HG03064 (cell line): ENCODE results near the gene AADAT.
"Not testable (repeated sequence)": the region's sequence is repeated elsewhere in the genome, so short reads cannot be mapped to it uniquely, and the experiment has no call there.

Experiments
- ATAC-seq: cut with Tn5 transposase; IDR thresholded peaks from one replicate; pipeline ENCODE4 v1.9.1; 2021; ENCODE audit warnings: low read depth; ENCODE audit not compliant: unreplicated experiment

Gene AADAT

DNA sequence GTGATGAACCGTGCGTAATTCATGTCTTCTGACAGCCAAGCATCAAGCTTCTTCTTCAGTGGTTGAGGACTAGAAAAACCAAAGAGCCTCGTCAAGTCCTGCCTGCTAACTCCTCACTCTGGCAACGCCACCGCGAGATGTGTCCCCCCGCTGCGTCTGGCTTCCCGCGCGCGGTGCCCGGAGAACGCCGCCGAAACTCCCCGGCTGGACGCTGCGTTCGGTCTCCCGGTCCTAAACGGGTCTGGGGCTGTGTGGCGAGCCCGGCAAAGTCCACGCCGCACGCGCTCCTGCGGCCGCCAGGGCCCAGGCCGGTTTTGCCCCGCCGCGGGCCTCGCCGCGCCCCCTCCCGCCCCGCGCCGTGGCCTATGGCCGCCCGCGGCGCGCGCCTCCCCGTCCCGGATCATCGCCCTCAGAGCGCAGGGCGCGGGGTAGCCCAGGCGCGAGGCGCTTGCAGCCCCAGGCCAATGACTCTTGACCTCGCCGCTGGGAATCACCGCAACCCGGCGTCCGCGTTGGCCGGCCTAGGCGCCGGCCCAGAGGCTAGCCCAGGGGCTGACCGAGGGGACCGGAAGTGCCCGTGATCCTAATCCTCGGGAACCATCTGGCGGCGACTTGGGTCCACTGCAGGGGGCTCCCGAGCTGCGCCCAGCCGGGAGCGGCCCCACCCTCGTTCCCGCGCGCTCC lies at the start of gene AADAT:
AADAT (minus strand) TSS at position 289 of the 684 bp plus-strand sequence; CDS start at position 23, 266 bp downstream.
- peak; percentile 67 for ATAC-seq

DNA sequence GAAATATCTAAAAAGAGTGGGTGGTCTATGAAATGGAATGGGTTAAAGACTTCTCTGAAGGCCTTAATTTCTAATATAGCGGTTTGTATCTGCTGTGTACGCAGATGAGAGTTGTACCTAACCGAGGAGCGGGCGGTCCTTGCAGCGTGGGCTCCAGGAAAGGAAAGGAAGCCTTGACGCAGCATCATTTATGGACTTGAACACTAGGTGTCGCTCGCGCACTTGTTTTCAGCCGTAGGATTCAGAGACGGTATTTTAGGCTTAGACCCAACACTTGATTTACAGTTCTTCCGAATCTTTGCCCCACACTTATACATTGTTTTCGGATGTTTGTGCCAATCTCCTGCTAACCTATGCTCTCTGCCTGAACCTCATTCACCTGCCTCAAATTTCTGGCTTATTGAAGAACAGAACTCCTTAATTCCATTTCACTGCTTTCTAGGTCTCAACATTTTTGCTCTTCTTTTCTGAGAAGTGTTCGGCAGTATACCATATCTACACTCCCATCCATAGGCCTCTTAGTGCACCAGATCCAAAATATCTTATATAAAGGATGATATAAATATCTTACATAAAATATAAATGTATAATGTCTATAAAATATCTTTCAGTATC lies 48.9 kb upstream of the AADAT start:
- ATAC-seq: peak; percentile 87

- no peak for ATAC-seq
These were observed 48.2 kb upstream of the AADAT start for GRCh38 chr4:170137927-170138326.

DNA sequence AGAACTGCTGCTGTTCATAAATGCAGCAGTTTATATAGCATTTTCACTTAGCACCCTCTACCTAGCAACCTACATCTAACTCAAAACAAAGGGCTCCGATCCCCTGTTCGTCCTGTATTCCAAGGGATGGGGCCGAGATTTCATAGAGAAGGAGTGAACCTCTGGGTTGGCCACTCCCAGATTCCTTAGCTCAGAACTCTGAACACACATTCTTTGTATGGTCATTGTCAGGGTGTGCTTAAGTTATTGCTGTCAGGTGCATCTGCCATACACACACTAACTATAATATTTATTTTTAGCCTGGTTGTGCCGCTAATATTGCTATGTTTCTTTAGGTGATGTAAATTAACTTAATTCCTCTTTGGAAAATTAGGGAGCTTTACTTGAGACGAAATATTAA lies 47.7 kb upstream of the AADAT start:
- ATAC-seq: no peak

GRCh38 chr4:170134821-170135220 lies 45.1 kb upstream of the AADAT start:
- no peak for ATAC-seq

DNA sequence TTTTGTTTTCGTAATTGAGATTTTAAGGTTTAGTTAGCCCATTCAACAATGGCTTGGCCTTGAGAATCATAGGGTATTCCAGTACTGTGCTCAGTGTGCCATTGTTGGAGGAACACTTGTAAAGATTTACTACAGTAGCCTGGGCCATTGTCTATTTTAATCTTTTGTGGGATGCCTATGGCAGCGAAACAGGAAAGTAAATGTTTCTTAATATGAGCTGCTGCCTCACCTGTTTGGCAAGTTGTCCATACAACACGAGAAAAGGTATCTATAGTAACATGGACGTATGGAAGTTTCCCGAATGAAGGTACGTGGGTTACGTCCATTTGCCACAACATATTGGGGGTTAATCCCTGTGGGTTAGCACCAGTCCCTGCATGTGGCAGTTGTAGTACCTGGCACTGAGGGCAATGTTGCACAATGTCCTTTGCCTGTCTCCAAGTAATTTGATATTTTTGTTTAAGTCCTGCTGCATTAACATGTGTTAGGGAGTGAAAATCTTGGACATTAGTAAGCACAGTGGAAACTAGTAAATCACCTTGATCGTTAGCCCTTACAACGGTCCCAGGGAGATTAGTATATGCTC lies 38.6 kb upstream of the AADAT start:
- no peak for ATAC-seq

- no peak for ATAC-seq
These were observed 38.0 kb upstream of the AADAT start for GRCh38 chr4:170127758-170128157.

DNA sequence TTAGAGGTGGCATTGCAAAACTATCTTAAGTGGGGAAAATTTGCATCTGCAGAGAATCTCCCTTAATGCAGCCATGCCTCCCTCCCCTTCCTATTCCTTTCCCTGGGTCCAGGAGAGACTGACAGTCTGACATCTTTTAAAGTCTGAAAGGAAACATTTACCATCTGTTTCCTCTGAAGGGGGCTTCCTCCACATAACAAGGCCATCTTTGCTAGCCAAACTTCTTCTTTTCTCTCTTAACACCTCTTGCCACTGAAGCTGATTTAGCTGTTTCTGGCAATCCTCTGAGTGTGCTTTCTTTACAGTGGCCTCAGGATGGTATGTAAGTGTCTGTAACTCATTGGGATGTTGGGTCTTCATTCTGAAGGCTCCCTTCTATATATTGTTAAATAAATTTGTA lies 34.6 kb upstream of the AADAT start:
- no peak for ATAC-seq

- no peak for ATAC-seq
These were observed 32.5 kb upstream of the AADAT start for GRCh38 chr4:170122252-170122651.

DNA sequence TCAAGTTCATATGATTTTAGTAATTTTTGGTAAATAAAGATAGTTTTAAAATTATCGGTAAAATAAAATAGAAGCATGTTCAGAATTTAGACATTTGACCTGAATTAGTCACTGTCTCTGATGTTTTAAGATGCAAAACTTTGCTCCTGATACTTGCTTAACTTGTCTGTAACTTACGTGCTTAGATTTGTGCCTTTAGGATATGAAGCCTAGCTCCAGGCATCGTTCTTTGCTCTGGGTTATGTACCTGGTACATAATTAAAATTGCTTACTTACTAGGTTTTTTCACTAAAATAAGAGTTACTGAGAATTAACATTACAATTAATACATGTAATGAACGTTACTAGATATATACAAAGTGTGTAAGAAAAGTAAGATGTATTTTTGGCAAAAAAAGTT lies 24.9 kb upstream of the AADAT start:
- no peak for ATAC-seq

DNA sequence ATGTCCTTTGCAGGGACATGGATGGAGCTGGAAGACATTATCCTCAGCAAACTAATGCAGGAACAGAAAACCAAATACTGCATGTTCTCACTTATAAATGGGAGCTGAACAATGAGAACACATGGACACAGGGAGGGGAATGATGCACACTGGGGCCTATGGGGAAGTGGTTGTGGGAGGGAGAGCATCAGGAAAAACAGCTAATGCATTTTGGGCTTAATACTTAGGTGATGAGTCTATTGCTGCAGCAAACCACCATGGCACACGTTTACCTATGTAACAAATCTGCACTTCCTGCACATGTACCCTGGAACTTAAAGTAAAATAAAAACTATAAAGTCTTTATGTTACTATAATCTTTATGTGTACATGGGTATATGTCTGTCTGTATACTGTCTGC lies 24.4 kb upstream of the AADAT start:
- not testable (repeated sequence) for ATAC-seq

GRCh38 chr4:170111546-170111945 lies 21.8 kb upstream of the AADAT start:
- ATAC-seq: no peak

GRCh38 chr4:170111085-170111484 lies 21.3 kb upstream of the AADAT start:
- ATAC-seq: no peak

GRCh38 chr4:170110285-170110672 lies 20.5 kb upstream of the AADAT start:
- no peak for ATAC-seq

GRCh38 chr4:170109586-170110284 lies 20.0 kb upstream of the AADAT start:
- ATAC-seq: no peak

DNA sequence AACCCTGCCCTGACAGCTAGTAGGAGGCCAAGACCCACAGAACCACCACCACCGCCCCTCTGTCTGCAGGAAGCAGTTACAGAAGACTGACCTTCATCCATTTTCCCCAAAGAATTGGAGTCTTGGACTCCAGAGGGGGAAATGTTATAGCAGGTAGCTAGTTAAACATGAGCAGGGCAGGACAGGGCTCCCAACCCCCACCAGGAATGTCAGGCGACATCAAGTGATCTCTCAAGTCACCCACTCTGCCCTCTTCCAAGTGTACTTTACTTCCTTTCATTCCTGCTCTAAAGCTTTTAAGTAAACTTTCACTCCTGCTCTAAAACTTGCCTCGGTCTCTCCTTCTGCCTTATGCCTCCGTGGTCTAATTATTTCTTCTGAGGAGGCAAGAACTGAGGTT lies 17.1 kb upstream of the AADAT start:
- ATAC-seq: no peak

GRCh38 chr4:170102426-170102825 lies 12.7 kb upstream of the AADAT start:
- ATAC-seq: no peak

DNA sequence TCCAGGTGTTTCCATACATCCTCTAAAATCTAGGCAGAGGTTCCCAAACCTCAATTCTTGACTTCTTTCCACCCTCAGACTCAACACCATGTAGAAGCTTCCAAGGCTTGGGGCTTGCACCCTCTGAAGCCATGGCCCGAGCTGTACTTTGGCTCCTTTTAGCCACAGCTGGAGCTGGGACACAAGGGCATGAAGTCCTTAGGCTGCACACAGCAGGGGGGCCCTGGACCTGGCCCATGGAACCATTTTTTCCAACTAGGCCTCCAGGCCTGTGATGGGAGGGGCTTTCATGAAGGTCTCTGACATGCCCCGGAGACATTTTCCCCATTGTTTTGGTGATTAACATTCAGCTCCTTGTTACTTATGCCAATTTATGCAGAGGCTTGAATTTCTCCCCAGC lies 8.4 kb upstream of the AADAT start:
- ATAC-seq: not testable (repeated sequence)

- no peak for ATAC-seq
These were observed 7.9 kb upstream of the AADAT start for GRCh38 chr4:170097681-170098080.

GRCh38 chr4:170093973-170094535 lies 4.3 kb upstream of the AADAT start:
- no peak for ATAC-seq

DNA sequence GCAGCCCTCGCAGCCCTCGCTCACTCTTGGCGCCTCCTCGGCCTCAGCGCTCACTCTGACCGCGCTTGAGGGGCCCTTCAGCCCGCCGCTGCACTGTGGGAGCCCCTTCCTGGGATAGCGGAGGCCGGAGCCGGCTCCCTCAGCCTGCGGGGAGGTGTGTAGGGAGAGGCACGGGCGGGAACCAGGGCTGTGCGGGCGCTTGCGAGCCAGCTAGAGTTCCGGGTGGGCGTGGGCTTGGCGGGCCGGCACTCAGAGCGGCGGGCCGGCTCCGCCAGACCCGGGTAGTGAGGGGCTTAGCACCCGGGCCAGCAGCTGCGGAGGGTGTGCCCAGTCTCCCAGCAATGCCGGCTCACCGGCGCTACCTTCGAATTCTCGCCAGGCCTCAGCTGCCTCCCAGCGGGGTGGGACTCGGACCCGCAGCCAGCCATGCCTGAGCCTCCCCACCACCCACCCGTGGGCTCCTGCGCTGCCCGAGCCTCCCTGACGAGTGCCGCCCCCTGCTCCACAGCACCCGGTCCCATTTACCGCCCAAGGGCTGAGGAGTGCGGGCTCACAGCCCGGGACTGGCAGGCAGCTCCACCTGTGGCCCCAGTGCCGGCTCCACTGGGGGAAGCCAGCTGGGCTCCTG lies 1.4 kb upstream of the AADAT start:
- no peak for ATAC-seq
